Measurements from ENCODE around the gene ETF1. TPM values are rescaled to one million over a fixed set of nuclear protein-coding genes. Genes with fewer than 3 reads are reported as not detected.

The ETF1 gene
- total RNA-seq, 1 experiment from 2014 or later: 179 TPM

- intact Hi-C loops (cut with micrococcal nuclease; ENCODE audit: unreplicated experiment): no loop called here
- TF ChIP-seq, protein P1, sequence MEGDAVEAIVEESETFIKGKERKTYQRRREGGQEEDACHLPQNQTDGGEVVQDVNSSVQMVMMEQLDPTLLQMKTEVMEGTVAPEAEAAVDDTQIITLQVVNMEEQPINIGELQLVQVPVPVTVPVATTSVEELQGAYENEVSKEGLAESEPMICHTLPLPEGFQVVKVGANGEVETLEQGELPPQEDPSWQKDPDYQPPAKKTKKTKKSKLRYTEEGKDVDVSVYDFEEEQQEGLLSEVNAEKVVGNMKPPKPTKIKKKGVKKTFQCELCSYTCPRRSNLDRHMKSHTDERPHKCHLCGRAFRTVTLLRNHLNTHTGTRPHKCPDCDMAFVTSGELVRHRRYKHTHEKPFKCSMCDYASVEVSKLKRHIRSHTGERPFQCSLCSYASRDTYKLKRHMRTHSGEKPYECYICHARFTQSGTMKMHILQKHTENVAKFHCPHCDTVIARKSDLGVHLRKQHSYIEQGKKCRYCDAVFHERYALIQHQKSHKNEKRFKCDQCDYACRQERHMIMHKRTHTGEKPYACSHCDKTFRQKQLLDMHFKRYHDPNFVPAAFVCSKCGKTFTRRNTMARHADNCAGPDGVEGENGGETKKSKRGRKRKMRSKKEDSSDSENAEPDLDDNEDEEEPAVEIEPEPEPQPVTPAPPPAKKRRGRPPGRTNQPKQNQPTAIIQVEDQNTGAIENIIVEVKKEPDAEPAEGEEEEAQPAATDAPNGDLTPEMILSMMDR (IDR thresholded peaks at IDR 0.05; ENCODE audit: insufficient read depth in 1 of 2, low read depth in 1 of 2, low read length in 1 of 2, severe bottlenecking in 1 of 2, unreplicated experiment in 1 of 2): no peak
- H3K27ac Mint-ChIP-seq (ENCODE audit: unreplicated experiment): peak overlapping the region; percentile 95
- Histone ChIP-seq H3K4me1 (peaks cover 21% of the 10 kb centered on the region), H3K9me3 (no peaks in the 10 kb centered on the region), H3K4me3 (ENCODE audit: low read depth, low read length) (peak overlapping the region; percentile 90), H3K27me3 (replicated peaks; ENCODE audit: control insufficient read depth, insufficient read depth, low read length) (no peaks in the 10 kb centered on the region), H3K36me3 (ENCODE audit: control insufficient read depth, insufficient read depth, low read length) (peaks cover 2% of the 10 kb centered on the region; the same call in 1 of the 2 replicates)
- peaks cover 27% of the 10 kb centered on the region for H3K4me1 Mint-ChIP-seq (ENCODE audit: low read depth, unreplicated experiment)
- DNase-seq: no peak
- H3K4me3 Mint-ChIP-seq (ENCODE audit: unreplicated experiment): peak overlapping the region; percentile 82
- no TSS peak for BruUV-seq (replicated peaks)
- peaks cover 72% of the 10 kb centered on the region for H3K36me3 Mint-ChIP-seq (ENCODE audit: insufficient read depth, unreplicated experiment)
- H3K27me3 Mint-ChIP-seq (ENCODE audit: insufficient read depth, unreplicated experiment): no peaks in the 10 kb centered on the region
- ChIA-PET POLR2A (interaction anchor here (0.6 to 2.9 kb wide), 7 partner anchors 10 to 419 kb away, joined by 3 to 42 read pairs (median 13); partner anchors contain the start of genes CTNNA1, EGR1 and HSPA9), CTCF (interaction anchor here (1.2 kb wide), 1 partner anchor 41 kb away, joined by 5 read pairs; no protein-coding TSS in a partner anchor)
- no peaks in the 10 kb centered on the region for H3K9me3 Mint-ChIP-seq (ENCODE audit: unreplicated experiment)
Measured at GRCh38 chr5:138544181-138545134, 1.4 kb upstream of the ETF1 start.

DNA sequence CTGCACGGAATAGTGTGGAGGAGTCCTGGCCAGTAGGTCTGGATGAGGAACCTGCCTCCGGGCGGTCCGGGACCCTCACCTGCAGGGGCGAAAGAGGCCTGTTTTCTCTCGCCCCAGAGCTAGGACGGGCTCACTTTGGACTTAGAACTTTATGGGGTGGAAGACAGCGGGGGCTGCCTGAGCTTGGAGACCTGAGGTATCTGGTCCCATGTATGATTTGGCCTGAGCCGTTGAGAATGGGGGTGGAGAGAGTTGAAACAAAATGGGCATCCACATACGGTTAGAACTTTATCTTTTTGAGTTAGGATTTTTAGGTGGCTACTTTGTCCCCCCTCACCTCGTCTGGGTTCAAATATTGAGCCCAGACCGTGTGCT lies 681 bp upstream of the ETF1 start:
- peaks cover 2% of the 10 kb centered on the region; the same call in 1 of the 2 replicates for H3K36me3 ChIP-seq (ENCODE audit: control insufficient read depth, insufficient read depth, low read length)
- Mint-ChIP-seq H3K4me1 (ENCODE audit: low read depth, unreplicated experiment) (peaks cover 26% of the 10 kb centered on the region), H3K36me3 (ENCODE audit: insufficient read depth, unreplicated experiment) (peaks cover 74% of the 10 kb centered on the region), H3K9me3 (ENCODE audit: unreplicated experiment) (no peaks in the 10 kb centered on the region), H3K27ac (ENCODE audit: unreplicated experiment) (peak overlapping the region; percentile 95), H3K4me3 (ENCODE audit: unreplicated experiment) (peak overlapping the region; percentile 82), H3K27me3 (ENCODE audit: insufficient read depth, unreplicated experiment) (no peaks in the 10 kb centered on the region)
- no peaks in the 10 kb centered on the region for H3K9me3 ChIP-seq
- intact Hi-C loops (cut with micrococcal nuclease; ENCODE audit: unreplicated experiment): loop anchor here (1.0 to 2.0 kb wide), 3 partner anchors 15 to 78 kb away; partner anchors contain the start of gene EGR1
- H3K4me1 ChIP-seq: peaks cover 28% of the 10 kb centered on the region
- no peaks in the 10 kb centered on the region for H3K27me3 ChIP-seq (replicated peaks; ENCODE audit: control insufficient read depth, insufficient read depth, low read length)
- H3K4me3 ChIP-seq (ENCODE audit: low read depth, low read length): peak overlapping the region; percentile 90
- TF ChIP-seq, protein P1 (IDR thresholded peaks at IDR 0.05; ENCODE audit: insufficient read depth in 1 of 2, low read depth in 1 of 2, low read length in 1 of 2, severe bottlenecking in 1 of 2, unreplicated experiment in 1 of 2): no peak
- no peak for DNase-seq
- CTCF ChIA-PET: interaction anchor here (0.6 to 1.2 kb wide), 4 partner anchors 16 to 635 kb away, joined by 3 to 8 read pairs (median 4); partner anchors contain the start of gene HSPA9
- POLR2A ChIA-PET: interaction anchor here (0.5 to 2.9 kb wide), 20 partner anchors 8 to 730 kb away, joined by 3 to 42 read pairs (median 4); partner anchors contain the start of genes CDC25C, CTNNA1, EGR1 and FAM53C
- TSS peak; percentile 83 for BruUV-seq (replicated peaks)

Data from Caco-2 (cell line).